ENCODE results near the gene ARHGAP24. TPM values are rescaled to one million over a fixed set of nuclear protein-coding genes. Genes with fewer than 3 reads are reported as not detected.
"Not testable (repeated sequence)": the region's sequence is repeated elsewhere in the genome, so short reads cannot be mapped to it uniquely, and the experiment has no call there.

Gene ARHGAP24
- total RNA-seq, 1 experiment from 2014 or later, result 5.8 TPM

- no peak for DNase-seq (ENCODE audit: low read depth)
These were observed 531.1 kb downstream of the ARHGAP24 start for GRCh38 chr4:86006057-86006456.

GRCh38 chr4:86007042-86007441 lies 532.1 kb downstream of the ARHGAP24 start:
- no peak for DNase-seq (ENCODE audit: low read depth)

- DNase-seq (ENCODE audit: low read depth), result peak; percentile 34
These were observed 536.2 kb downstream of the ARHGAP24 start for GRCh38 chr4:86011117-86011516.

- DNase-seq (ENCODE audit: low read depth), result no peak
These were observed 538.7 kb downstream of the ARHGAP24 start for GRCh38 chr4:86013621-86014020.

DNA sequence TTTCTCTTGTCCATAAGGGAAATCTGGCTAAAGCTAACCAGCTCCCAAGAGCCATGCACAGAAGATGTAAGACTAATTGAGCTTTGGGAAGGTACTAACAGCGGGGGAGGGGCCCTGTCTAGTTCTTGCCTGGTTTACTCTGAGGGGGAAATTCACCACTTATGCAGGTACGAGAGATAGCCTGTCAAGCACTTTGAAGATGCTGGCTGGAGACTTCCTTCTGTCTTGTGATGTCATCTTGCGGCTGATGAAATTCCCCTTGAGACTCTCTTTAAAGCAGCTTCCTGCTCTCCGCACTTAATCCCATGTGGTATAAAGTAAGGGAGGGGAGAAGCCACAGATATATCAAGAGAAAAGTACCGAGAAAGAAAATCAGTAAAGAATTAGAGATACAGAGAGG lies 539.6 kb downstream of the ARHGAP24 start:
- no peak for DNase-seq (ENCODE audit: low read depth)

GRCh38 chr4:86015412-86016350 lies 540.7 kb downstream of the ARHGAP24 start:
- no peak for DNase-seq (ENCODE audit: low read depth)

- no peak for DNase-seq (ENCODE audit: low read depth)
These were observed 544.4 kb downstream of the ARHGAP24 start for GRCh38 chr4:86019362-86019761.

GRCh38 chr4:86019906-86020305 lies 545.0 kb downstream of the ARHGAP24 start:
- no peak for DNase-seq (ENCODE audit: low read depth)

DNA sequence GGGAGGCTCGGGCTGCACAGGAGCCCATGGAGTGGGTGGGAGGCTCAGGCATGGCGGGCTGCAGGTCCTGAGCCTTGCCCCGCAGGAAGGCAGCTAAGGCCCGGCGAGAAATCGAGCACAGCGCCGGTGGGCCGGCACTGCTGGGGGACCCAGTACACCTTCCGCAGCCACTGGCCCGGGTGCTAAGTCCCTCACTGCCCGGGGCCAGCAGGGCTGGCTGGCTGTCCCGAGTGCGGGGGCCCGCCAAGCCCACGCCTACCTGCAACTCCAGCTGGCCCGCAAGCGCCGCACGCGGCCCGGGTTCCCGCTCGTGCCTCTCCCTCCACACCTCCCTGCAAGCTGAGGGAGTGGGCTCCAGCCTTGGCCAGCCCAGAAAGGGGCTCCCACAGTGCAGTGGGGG lies 546.7 kb downstream of the ARHGAP24 start:
- DNase-seq (ENCODE audit: low read depth), result not testable (repeated sequence)

DNA sequence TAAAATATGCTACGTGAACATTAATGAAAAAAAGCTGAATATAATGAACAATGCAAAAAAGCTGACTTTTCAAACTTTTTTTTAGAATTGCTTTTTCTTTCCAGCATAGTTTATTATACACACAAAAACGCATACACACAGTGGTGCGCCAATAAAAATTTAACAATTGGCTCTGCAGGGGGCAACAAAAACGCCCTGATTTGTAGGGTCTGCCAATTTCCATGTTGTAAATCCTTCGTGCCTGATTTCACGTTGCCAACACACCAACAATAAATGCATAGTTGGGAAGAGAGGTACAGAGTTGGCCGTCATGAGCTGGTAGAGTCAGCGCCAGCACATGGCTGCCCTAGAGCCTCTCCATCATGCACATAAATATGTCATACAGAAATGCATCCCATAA lies 551.8 kb downstream of the ARHGAP24 start:
- no peak for DNase-seq (ENCODE audit: low read depth)

- no peak for DNase-seq (ENCODE audit: low read depth)
These were observed 557.0 kb downstream of the ARHGAP24 start for GRCh38 chr4:86031927-86032326.

DNA sequence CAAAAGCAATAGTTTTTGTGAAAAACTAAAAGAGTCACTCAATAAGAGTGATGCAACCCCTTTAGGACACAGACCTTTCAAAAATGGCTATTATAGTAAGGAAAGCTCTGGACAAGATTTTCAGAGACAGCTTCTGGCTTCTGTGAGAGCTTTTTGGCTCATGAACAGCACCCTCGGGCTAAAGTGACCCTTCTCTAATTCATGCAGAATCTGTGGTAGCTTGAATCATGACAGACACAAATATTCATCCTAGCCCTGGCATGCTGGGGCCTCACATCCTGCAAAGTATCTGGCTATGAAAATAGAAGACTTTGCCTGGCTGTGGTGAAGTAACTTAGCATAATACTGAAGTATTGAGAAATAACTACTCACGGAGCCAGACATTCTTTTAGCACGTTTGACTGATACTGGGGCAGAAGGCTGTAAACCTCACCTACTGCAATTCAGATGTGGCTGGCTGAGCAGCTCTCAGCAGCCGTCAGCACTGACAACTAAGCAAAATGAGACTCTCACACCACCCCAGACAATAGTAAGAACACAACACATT lies 557.6 kb downstream of the ARHGAP24 start:
- DNase-seq (ENCODE audit: low read depth), result peak; percentile 77

DNA sequence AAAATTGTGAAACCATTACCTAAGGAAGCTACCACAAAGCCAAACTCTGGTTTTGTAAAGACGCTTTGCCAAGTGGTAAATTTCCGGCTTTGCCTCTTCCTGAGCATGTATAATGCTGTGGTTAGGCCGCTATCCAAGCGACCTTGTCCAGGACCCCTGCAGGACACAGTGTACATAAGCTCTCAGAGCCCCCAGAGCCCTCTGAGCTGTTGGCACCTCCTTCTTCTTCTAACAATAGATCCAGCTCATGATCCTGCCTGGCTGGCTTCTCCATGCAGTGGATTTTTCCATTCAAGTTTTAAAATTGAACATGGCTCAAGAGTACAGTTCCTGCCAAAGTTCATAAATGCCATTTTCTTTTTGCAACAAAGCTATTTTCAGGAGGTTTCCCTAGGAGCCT lies 558.2 kb downstream of the ARHGAP24 start:
- DNase-seq (ENCODE audit: low read depth), result peak; percentile 81

- no peak for DNase-seq (ENCODE audit: low read depth)
These were observed 559.7 kb downstream of the ARHGAP24 start for GRCh38 chr4:86034616-86035015.

GRCh38 chr4:86035688-86036087 lies 560.7 kb downstream of the ARHGAP24 start:
- DNase-seq (ENCODE audit: low read depth), result no peak

- DNase-seq (ENCODE audit: low read depth), result no peak
These were observed 561.8 kb downstream of the ARHGAP24 start for GRCh38 chr4:86036736-86037135.

DNA sequence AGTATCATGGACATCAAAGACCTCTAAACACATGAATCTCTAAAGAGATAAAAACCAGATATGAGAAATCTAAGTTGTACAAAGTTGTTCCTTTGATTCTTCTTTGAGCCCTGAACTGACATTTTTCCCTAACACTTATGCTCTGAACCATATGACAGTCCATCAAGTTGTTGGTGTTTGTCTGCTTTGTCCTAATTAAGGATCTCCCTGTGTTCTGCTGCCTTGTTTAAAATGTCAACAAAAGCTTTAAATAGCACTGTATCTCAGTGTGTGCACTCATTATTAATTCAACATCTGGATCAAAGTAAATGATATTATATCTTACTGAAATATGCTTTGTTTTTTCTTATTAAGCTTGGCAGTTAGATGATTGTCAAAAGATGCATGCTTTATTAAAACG lies 563.1 kb downstream of the ARHGAP24 start:
- no peak for DNase-seq (ENCODE audit: low read depth)

- peak; percentile 43 for DNase-seq (ENCODE audit: low read depth)
These were observed 569.0 kb downstream of the ARHGAP24 start for GRCh38 chr4:86043755-86044592.

DNA sequence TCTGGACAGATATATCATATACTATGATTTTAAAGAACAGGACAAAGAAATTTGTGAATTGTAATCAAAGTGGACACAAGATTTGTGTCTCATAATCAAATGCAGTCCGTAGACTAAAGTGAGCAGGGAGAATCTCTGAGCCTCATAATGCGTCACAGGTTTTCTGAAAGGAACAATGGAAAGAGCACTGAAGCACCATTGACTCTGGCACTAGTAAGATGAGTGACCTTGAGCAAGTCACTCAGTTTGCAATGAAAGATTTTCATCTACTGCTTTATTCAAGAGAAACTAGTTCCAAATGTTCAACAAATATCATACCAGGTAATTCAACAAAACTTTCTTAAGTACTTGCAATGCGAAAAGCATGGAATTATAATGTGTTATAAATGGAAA lies 569.6 kb downstream of the ARHGAP24 start:
- no peak for DNase-seq (ENCODE audit: low read depth)

DNA sequence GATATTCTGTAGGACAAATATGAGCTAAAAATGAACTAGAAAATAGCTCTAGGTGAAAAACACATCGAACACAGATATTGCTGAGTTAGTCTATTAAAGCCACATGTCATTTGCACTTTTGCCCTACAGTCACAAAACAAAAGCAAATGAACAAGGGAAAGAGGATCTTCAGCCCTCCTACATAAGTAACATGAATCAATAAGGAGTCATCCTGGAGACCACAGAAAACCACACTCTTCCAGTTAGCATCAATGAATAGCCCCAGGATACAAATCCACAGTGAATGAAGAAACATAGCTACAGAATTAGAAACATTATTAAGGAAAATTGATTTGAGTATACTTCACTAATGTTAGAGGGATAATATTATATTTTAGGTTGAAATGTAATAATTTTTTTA lies 573.5 kb downstream of the ARHGAP24 start:
- peak; percentile 60 for DNase-seq (ENCODE audit: low read depth)

DNA sequence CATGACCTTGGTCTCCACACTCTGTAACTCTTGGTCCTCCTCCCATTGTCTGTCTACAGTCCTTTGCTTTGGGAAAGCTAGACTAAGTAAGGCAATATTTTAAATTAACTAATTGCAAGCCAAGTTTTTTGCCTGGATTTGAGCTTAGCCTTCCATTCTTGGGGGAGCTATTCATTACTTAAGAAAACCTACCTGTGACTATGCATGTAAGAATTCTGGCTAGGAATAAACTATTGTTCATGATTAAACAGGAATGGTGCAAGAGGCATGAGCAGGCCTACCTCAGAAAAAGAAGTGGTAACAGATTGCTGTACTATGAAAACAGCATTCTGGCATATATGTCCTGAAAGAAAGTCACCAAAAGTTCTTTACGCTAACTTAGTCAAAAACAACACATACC lies 575.5 kb downstream of the ARHGAP24 start:
- no peak for DNase-seq (ENCODE audit: low read depth)
